Measurements from ENCODE around the gene KLK7.

KLK7 gene

DNA sequence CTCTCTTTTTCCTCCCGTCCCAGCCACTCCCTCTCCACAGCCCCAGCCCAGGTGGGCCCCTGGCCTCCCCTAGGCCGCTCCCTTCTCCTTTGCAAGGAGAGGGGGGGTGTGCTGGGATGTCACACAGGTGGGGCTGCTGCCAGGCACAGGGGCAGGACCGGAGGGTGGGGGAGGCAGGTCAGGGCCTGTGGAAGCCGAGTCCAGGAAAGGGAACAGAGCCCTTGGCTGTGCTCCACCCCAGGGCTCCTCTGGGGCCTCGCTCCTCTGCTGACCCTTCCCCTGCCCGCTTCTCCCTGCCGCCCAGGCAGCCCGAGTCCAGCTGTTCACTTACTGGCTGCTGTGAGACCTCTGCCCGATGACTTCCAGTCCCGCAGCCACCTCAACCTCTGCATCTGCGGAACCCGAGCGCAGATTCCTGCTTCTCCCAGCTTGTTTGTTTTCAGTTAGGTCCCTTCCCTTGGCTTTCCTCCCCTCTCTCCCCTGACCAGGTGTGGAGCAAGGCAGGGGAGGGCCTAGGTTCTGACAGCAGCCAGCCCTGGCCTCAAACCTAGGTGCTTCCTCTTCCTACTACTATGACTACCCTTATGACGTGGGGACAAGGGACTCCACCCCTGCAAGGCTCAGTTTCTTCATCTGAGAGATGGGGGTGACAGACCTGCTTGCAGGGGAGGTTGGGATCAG is 43.5 kb upstream of the KLK7 start:
- TF ChIP-seq, protein P1, sequence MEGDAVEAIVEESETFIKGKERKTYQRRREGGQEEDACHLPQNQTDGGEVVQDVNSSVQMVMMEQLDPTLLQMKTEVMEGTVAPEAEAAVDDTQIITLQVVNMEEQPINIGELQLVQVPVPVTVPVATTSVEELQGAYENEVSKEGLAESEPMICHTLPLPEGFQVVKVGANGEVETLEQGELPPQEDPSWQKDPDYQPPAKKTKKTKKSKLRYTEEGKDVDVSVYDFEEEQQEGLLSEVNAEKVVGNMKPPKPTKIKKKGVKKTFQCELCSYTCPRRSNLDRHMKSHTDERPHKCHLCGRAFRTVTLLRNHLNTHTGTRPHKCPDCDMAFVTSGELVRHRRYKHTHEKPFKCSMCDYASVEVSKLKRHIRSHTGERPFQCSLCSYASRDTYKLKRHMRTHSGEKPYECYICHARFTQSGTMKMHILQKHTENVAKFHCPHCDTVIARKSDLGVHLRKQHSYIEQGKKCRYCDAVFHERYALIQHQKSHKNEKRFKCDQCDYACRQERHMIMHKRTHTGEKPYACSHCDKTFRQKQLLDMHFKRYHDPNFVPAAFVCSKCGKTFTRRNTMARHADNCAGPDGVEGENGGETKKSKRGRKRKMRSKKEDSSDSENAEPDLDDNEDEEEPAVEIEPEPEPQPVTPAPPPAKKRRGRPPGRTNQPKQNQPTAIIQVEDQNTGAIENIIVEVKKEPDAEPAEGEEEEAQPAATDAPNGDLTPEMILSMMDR (IDR thresholded peaks at IDR 0.05; ENCODE audit: insufficient read depth, low read depth, low read length, missing control alignments) = no peak
- peak overlapping the region; percentile 34 for H3K4me3 ChIP-seq (ENCODE audit: low read length)
- no peak for DNase-seq (ENCODE audit: low read depth)

DNA sequence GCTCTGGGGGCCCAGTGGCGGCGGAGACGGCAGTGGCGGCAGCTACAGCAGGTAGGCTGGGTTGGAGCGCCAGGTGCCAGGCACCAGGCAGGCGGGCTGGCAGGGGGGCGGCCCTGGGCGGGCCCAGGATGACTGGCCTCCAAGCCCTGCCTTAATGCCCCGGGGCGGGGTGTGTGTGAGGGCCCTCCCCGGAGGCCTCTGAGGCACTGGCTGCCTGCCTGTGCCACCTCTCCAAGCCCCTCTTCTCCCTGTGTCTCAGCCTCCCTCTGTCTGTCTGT is 42.8 kb upstream of the KLK7 start, which contains the start of gene KLK11:
Gene KLK11 (minus strand): TSS at position 63 of the 278 bp plus-strand sequence. CDS start 985 bp downstream, outside the sequence.
- TF ChIP-seq, protein P1 (IDR thresholded peaks at IDR 0.05; ENCODE audit: insufficient read depth, low read depth, low read length, missing control alignments) = no peak
- peak within 1 kb of the TSS; percentile 34 for H3K4me3 ChIP-seq (ENCODE audit: low read length)
- DNase-seq (ENCODE audit: low read depth) = no peak

DNA sequence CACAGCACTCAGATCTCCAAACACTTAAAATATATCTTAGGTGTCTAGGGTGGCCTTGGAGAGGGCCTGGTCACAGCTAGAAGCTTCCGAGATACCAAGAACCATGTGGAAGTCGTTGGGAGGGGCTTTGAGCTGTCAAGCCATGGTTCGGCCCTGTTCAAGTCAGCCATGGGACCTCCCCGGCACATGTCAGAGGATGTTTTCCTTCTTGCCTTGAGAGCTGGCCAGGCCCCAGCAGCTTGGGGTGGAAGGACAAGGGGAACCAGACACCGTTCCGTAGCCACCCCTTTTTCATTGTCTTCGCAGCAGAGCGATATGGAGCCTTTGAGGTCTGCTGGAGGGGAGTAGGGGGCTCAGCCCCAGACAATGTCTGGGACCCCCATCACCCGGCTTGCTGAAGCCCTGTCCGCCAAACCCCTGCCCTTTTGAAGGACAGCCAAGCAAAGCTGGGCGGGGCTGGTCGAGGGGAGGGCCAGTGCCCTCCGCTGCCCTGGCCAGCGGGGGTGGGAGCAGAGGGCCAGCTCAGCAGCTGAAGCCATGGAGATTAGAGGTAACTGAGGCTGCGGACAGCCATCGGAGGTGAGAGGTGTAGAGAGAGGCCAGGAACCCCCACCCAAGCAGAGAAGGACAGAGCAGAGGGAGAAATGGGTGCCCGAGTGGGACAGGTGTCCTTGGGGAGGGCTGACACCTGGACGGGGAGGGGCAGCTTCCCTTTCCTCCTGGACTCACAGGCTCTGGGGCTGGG is 42.3 kb upstream of the KLK7 start:
- TF ChIP-seq, protein P1 (IDR thresholded peaks at IDR 0.05; ENCODE audit: insufficient read depth, low read depth, low read length, missing control alignments) = no peak
- peak overlapping the region; percentile 34 for H3K4me3 ChIP-seq (ENCODE audit: low read length)

DNA sequence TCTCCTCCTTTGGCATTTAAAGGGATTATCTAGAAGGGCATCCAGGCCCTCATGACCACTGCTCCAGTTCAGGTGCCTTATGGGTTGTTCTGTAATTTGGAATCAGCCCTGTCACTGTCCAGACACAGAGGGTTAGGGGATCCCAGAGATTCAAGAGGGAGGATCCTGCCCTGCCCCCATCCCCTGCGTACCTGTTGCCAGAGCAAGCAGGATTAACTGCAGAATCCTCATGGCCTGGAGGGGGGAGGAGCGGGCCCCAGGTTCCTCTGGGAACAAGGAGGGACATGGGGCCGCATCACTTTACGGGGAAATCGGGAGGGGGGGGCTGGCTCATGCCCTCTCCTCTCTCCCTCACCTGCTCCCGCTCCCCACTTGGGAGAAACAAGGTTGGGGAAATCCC is 41.7 kb upstream of the KLK7 start:
- TF ChIP-seq, protein P1 (IDR thresholded peaks at IDR 0.05; ENCODE audit: insufficient read depth, low read depth, low read length, missing control alignments) = no peak
- DNase-seq (ENCODE audit: low read depth) = no peak
- peak overlapping the region; percentile 34 for H3K4me3 ChIP-seq (ENCODE audit: low read length)

More for the DNA sequence above, 42.3 kb upstream of the KLK7 start:
- DNase-seq (ENCODE audit: low read depth) = no peak

DNA sequence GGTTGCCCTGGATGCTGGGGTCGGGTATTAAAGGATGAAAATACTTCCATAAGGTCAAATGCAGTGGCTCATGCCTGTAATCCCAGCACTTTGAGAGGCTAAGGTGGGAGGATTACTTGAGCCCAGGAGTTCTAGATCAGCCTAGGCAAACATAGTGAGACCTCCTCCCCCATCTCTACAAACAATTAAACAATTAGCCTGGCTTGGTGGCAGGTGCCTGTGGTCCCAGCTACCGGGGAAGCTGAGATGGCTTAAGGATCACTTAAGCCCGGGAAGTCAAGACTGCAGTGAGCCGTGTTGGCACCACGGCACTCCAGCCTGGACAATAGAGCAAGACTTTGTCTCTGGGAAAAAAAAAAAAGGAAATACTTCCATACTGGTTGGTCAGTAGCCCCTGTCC is 41.2 kb upstream of the KLK7 start:
- DNase-seq (ENCODE audit: low read depth) = no peak
- peak overlapping the region; percentile 34 for H3K4me3 ChIP-seq (ENCODE audit: low read length)
- TF ChIP-seq, protein P1 (IDR thresholded peaks at IDR 0.05; ENCODE audit: insufficient read depth, low read depth, low read length, missing control alignments) = no peak

DNA sequence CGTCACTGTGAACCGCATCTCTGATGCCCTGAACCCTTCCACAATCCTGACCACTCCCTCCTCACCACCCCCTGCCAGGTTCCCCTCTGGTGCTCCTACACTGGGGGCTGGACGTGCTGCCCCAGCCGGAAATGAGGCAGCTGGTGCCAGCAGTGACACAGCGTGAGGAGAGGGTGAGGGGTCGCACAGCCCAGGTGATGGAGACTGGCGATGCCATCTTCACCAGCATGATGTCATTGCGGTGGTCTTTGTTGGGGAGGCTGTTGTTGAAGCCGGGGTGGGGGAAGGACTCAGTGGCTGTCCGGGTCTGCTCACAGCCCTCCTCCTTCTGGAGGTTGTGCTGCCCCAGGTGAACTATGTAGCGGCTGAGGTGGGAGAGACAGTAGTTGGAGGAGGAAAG is 40.2 kb upstream of the KLK7 start:
- TF ChIP-seq, protein P1 (IDR thresholded peaks at IDR 0.05; ENCODE audit: insufficient read depth, low read depth, low read length, missing control alignments) = no peak

More for the DNA sequence above, 40.2 kb upstream of the KLK7 start:
- no peak for DNase-seq (ENCODE audit: low read depth)
- H3K4me3 ChIP-seq (ENCODE audit: low read length) = no peak overlapping the region
